ENCODE data around the gene SRGAP2. TPM values are rescaled to one million over a fixed set of nuclear protein-coding genes. Genes with fewer than 3 reads are reported as not detected.
"Not testable (repeated sequence)": the region's sequence is repeated elsewhere in the genome, so short reads cannot be mapped to it uniquely, and the experiment has no call there.

The SRGAP2 gene
- total RNA-seq, 6 experiments from 2014 or later = 9.8 to 20.0 (median 15.3) TPM

DNA sequence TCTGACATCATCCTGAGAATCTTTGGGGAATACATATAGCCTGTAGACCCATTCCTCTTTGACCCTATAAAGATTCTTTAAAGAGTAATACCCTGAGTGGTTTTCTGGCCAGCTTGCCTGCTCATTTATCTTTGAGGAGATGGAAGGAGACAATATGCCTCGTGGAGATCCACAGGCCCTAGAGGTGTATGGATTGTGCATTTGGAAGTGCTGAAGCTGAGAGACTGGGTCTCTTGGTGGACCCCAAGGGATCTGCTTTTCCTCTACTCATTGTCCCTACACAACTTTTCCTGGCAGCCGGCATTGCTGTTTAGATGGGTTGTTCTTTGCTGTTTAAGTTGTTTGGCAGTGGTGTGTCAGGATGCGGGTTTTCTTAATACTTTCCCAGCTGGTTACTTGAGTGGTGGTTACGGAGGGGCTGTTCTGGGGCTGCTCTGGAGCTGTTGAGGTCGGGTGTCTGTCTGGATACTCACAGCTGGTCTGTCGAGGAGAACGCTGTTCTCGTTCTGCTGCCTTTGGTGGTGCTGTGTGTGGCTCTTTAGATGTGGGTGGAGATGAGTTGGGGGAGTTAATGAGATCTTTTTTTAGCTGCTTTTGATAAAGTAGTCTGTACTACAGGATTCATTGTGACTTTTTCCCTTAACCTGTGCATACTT, 49.5 kb downstream of the SRGAP2 start:
- H3K9me3 ChIP-seq; H3K27me3 ChIP-seq; ATAC-seq; DNase-seq; H3K4me3 ChIP-seq; H3K27ac ChIP-seq; intact Hi-C loops (cut with DNase I); H3K36me3 ChIP-seq; H3K4me1 ChIP-seq: not testable (repeated sequence)
- WGBS (ENCODE audit: insufficient coverage, low coverage, low lambda C conversion rate, missing lambda C conversion rate) = 73% methylated on average over 2 of the region's 8 CpGs

Other genes starting within 250 kb of the SRGAP2 start
- gene RAB7B, start 200.1 kb upstream of the SRGAP2 start, total RNA-seq = 1 to 10 TPM in 1 of 6 experiments, under 1 TPM in 5; 0.14 to 1.4 (median 0.37) TPM
- under 1 TPM in 2 of 6 experiments, not detected in 4; 0.11 to 0.22 TPM for gene CTSE, start 179.6 kb upstream of the SRGAP2 start, total RNA-seq
- under 1 TPM in 5 of 6 experiments, not detected in 1; 0.18 to 0.57 (median 0.26) TPM for gene RHEX, start 150.4 kb upstream of the SRGAP2 start, total RNA-seq
- gene AVPR1B, start 86.2 kb upstream of the SRGAP2 start, total RNA-seq = not detected
- 1 to 10 TPM in 2 of 6 experiments, under 1 TPM in 3, not detected in 1; 0.57 to 1.4 (median 0.95) TPM for gene FAM72A, start 702 bp upstream of the SRGAP2 start, total RNA-seq

Data from right lobe of liver (tissue), 6 donors.